ENCODE measurements around the gene ESYT2. TPM values are rescaled to one million over a fixed set of nuclear protein-coding genes. Genes with fewer than 3 reads are reported as not detected.
"Not testable (repeated sequence)": the region's sequence is repeated elsewhere in the genome, so short reads cannot be mapped to it uniquely, and the experiment has no call there.

The ESYT2 gene
- polyA plus RNA-seq, 10 donors, result 31.3 to 39.4 (median 34.9) TPM

DNA sequence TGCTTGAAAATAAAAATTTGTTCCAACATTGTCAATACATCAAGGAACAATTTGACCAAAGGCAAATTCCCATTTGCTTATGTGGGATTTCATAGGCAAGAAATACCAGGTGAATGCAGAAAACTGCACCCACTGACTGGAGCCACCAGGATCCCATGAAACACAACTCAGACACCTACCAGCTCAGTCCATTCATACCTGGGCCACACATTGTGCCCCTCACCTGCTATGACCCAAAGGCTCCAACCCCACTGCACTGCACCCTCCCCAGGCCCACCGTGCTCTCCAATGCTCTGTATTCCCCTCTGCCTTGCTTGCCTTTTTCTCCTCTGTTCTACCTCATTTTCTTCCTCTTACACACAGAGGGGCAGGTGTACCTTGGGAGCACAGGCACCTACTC lies 130.0 kb downstream of the ESYT2 start:
- DNase-seq, result no peak

- no peak for DNase-seq
Observed at GRCh38 chr7:158698657-158699195, 130.6 kb downstream of the ESYT2 start.

- not testable (repeated sequence) for DNase-seq
Observed at GRCh38 chr7:158697597-158697996, 131.7 kb downstream of the ESYT2 start.

- DNase-seq, result peak; percentile 65 to 73 (median 72)
Observed at GRCh38 chr7:158695726-158696452, 133.4 kb downstream of the ESYT2 start.

DNA sequence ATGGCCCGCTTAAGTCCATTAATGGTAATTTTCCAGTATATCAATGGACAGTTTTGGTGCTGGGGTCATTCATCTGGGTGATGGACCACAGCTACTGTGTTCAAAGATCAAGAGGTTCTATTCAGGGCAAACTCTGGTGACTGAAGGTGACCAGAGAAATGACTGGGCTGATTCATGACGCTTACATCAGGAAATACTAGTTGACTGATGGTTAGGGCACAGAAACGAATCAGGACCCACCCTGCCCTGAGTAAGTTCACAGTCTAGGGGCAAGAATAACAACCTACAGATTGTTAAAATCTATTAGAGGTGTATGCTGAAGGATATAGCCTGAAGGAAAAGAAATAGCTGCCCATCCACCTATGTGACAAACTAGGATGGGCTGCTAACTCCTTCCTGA lies 134.3 kb downstream of the ESYT2 start:
- DNase-seq, result no peak

- no peak for DNase-seq
Observed at GRCh38 chr7:158694650-158695049, 134.7 kb downstream of the ESYT2 start.

DNA sequence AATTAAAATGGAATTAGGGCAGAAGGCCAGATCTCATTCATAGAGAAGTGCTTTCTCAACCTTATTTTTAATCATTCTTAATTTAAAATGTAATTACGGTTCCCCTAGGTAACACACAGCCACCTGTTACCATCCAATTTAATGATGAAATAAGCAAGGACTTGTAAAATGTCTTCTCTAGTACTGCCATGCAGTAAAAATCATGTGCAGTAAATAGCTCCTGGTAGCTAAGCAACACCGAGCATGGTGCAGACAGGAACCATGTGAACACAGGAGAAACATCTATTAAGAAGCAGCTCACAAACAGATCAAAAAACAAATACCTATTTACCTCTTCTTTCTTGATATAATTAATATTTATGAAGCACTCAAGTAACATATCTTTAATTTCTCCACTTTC lies 139.8 kb downstream of the ESYT2 start:
- no peak for DNase-seq

GRCh38 chr7:158687406-158687805 lies 141.9 kb downstream of the ESYT2 start:
- no peak for DNase-seq

DNA sequence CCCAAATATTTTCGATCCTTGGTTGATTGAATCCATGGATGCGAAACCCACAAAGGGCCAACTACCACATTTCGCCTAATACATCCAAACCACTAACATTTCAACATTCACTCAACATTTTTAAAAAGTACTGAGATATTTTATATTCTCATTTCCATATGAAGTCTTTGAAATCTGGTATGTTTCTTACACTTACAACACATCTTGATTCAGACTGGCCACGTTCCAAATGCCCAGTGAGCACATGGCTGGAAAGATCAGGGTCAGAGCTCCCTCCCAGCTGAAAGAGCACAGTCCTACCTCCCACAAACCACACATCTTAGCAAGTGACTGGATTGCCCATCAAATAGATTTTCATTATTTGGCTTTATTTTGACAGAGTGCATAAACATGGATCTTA lies 143.6 kb downstream of the ESYT2 start:
- DNase-seq, result no peak

GRCh38 chr7:158684329-158684728 lies 145.0 kb downstream of the ESYT2 start:
- DNase-seq, result peak in 1 of 3 donors; percentile 24

DNA sequence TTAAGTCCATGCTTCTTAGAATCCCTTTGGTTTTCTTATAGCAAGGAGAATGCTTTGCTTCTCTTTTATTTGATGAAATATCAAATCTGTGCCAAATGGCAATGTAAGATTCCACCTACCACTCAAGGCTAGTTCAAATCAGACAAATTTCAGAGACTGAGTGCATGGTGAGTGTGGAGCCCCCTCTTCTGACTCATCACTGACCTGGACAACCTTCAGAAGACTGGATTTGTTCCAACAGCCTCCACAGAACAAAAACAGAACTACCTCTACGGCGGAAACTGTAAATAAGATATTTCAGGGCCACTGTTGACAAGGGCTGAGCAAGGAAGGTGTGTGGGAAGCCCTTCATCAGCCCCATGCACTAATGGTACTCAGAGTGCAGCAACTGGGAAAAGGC lies 145.8 kb downstream of the ESYT2 start:
- no peak for DNase-seq

DNA sequence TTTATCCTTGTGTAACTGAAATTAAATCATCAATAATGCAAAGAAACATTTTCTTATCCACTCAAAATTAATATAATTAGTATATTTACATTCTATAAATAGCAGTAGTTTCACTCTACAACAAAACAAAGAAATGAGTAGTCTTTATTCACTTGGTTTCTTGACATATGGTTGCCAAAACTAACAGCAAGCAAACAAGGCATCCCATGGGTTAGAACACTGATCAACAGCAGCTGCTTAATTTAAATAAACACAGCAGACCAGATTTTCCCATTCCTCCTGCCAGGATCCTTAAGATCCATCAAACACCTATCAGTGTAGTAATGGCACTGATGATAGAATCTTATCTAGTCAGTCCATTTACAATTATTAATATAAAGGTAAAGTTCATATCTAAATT lies 146.9 kb downstream of the ESYT2 start:
- no peak for DNase-seq

Other genes starting within 250 kb of the ESYT2 start
- gene PTPRN2, start 241.7 kb downstream of the ESYT2 start, polyA plus RNA-seq (ENCODE audit: insufficient read length in 10 of 10), result 1 to 10 TPM; 1.8 to 3.1 (median 2.1) TPM
- 10 to 100 TPM; 12.2 to 20.7 (median 15.7) TPM for gene NCAPG2, start 124.7 kb downstream of the ESYT2 start, polyA plus RNA-seq (ENCODE audit: insufficient read length in 10 of 10)
- gene DYNC2I1, start 27.0 kb upstream of the ESYT2 start, polyA plus RNA-seq (ENCODE audit: insufficient read length in 10 of 10), result 10 to 100 TPM in 9 of 10 donors, 1 to 10 TPM in 1; 9.9 to 22.7 (median 15.1) TPM